ENCODE measurements around the gene DCTN3. TPM values are rescaled to one million over a fixed set of nuclear protein-coding genes. Genes with fewer than 3 reads are reported as not detected.

DCTN3 gene
- total and polyA plus RNA-seq, 12 donors, result 46.6 to 163 (median 95.3) TPM

- H3K4me3 ChIP-seq, result no peak overlapping the region
- no peak for TF ChIP-seq CTCF (IDR thresholded peaks at IDR 0.05)
- intact Hi-C loops (cut with DNase I), result no loop called here
- WGBS, 4 donors, result 22 to 39% (median 31%) methylated on average over 4 to 5 of the region's 5 CpGs
- peaks cover 7 to 11% of the 10 kb centered on the region in 2 donors for H3K4me1 ChIP-seq (replicated peaks in 1 of 2)
- H3K9me3 ChIP-seq (replicated peaks in 1 of 3), result no peaks in the 10 kb centered on the region
- no peaks in the 10 kb centered on the region for H3K36me3 ChIP-seq (replicated peaks in 1 of 2)
- DNase-seq, result no peak
- H3K27ac ChIP-seq, result no peak overlapping the region
- peaks cover 47% of the 10 kb centered on the region for H3K27me3 ChIP-seq
Observed at GRCh38 chr9:34629491-34629808, 9.2 kb upstream of the DCTN3 start.

DNA sequence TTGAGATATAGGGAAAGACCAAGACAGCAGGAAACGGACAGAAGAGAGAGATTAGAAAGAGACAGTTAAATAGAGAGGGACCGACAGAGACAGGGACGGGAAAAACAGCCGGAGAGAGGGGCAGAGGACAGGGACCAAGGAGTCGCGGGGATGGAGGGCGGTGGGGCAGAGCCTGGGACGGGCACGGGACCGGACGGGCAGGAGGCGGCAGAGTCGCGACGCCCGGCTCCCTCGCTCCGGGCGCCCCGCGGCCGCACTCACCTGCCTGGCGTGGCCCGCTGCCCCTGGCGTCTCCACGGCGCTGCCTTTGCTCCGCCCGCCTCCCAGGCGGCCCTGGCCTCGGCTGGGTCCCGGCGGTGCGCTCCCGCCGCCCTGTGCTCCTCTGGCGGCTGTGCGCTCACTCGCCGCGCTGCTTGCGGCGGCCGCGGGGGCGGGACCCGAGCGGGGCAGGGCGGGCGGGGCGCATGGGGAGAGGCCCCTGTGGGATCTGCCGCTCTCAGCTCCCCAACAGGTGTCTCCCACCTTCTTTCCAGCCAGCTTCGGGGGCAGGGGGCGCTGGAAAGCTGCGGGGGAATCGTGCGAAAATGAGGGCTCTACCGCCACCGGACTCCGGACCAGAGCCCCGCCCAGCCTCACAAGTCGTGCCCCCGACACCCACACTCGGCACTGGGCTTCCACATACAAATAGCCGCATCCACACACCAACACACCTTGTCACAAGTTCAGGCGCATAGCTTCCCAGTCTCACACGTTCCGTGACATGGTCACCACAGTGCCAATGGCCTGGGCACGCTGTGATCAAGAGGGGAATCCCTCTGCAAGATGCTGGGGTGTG is 8.6 kb upstream of the DCTN3 start, which contains the start of gene ARID3C:
TSS of gene ARID3C (minus strand) at position 411 of the 835 bp plus-strand sequence. CDS start 1,052 bp downstream, outside the sequence.
- H3K36me3 ChIP-seq (replicated peaks in 1 of 2), result no peaks in the 10 kb centered on the region
- H3K27ac ChIP-seq, result no peak within 1 kb of the TSS
- peaks cover 7 to 11% of the 10 kb centered on the region in 2 donors for H3K4me1 ChIP-seq (replicated peaks in 1 of 2)
- H3K4me3 ChIP-seq, result peak within 1 kb of the TSS in 2 of 4 donors; percentile 11 to 52
- TF ChIP-seq CTCF (IDR thresholded peaks at IDR 0.05), result no peak
- no peak for TF ChIP-seq POLR2A (IDR thresholded peaks at IDR 0.05)
- 2 to 6% (median 2%) methylated on average over 19 to 69 of the region's 69 CpGs for WGBS, 4 donors
- H3K27me3 ChIP-seq, result peaks cover 51% of the 10 kb centered on the region
- DNase-seq, result peak in 1 of 7 donors; percentile 47
- intact Hi-C loops (cut with DNase I), result no loop called here
- no peaks in the 10 kb centered on the region for H3K9me3 ChIP-seq (replicated peaks in 1 of 3)

- H3K4me3 ChIP-seq, result no peak overlapping the region
- peaks cover 60% of the 10 kb centered on the region for H3K27me3 ChIP-seq
- intact Hi-C loops (cut with DNase I), result no loop called here
- WGBS, 4 donors, result 29 to 35% (median 32%) methylated on average over 15 to 20 of the region's 20 CpGs
- H3K36me3 ChIP-seq (replicated peaks in 1 of 2), result no peaks in the 10 kb centered on the region
- TF ChIP-seq POLR2A (IDR thresholded peaks at IDR 0.05), result no peak
- TF ChIP-seq CTCF (IDR thresholded peaks at IDR 0.05), result no peak
- no peak overlapping the region for H3K27ac ChIP-seq
- no peaks in the 10 kb centered on the region for H3K9me3 ChIP-seq (replicated peaks in 1 of 3)
- DNase-seq, result no peak
- H3K4me1 ChIP-seq (replicated peaks in 1 of 2), result peaks cover 7 to 14% of the 10 kb centered on the region in 2 donors
Observed at GRCh38 chr9:34627716-34628655, 7.7 kb upstream of the DCTN3 start.

- H3K27ac ChIP-seq, result no peak overlapping the region
- H3K4me3 ChIP-seq, result no peak overlapping the region
- TF ChIP-seq POLR2A (IDR thresholded peaks at IDR 0.05) (no peak), CTCF (IDR thresholded peaks at IDR 0.05) (no peak)
- no peaks in the 10 kb centered on the region for H3K9me3 ChIP-seq (replicated peaks in 1 of 3)
- WGBS, 4 donors, result 54 to 67% (median 66%) methylated on average over 3 of the region's 3 CpGs
- H3K27me3 ChIP-seq, result peaks cover 69% of the 10 kb centered on the region
- H3K36me3 ChIP-seq (replicated peaks in 1 of 2), result no peaks in the 10 kb centered on the region
- intact Hi-C loops (cut with DNase I), result no loop called here
- peaks cover 7 to 18% of the 10 kb centered on the region in 2 donors for H3K4me1 ChIP-seq (replicated peaks in 1 of 2)
- DNase-seq, result no peak
Observed at GRCh38 chr9:34625186-34625486, 4.8 kb upstream of the DCTN3 start.
